SK-N-SH treated with all-trans-retinoic acid at 6 μM for 48 hours (cell line): ENCODE data around the gene GINS3.

ENCODE experiments used
- ATAC-seq: fragments of 200-7000 bp; cut with Tn5 transposase; 3 replicates; pipeline ENCODE4 v1.9.1; 2020; ENCODE audit warnings: mild to moderate bottlenecking, moderate library complexity
- ARNTL ChIP-seq: fragments of 450-650 bp; formaldehyde crosslinking; IDR thresholded peaks from 2 replicates; pipeline ENCODE4 v1.5.0; 2020; ENCODE audit warnings: low read depth, mild to moderate bottlenecking, moderate library complexity, borderline replicate concordance
- BACH2 ChIP-seq: fragments of 250-450 bp; sonication (Bioruptor Pico); IDR thresholded peaks from 2 replicates; pipeline ENCODE4 v1.9.0; 2021; ENCODE audit warnings: mild to moderate bottlenecking, borderline replicate concordance
- CSDC2 ChIP-seq: fragments of 250-450 bp; sonication (Bioruptor Pico); IDR thresholded peaks from 2 replicates; pipeline ENCODE4 v1.5.0; 2020; ENCODE audit warnings: mild to moderate bottlenecking, moderate library complexity
- ESRRG ChIP-seq: fragments of 250-450 bp; sonication (Bioruptor Pico); IDR thresholded peaks from 2 replicates; pipeline ENCODE4 v1.6.1; 2021; ENCODE audit warnings: mild to moderate bottlenecking
- GLIS3 ChIP-seq: fragments of 250-450 bp; sonication (Bioruptor Pico); IDR thresholded peaks from 2 replicates; pipeline ENCODE4 v1.5.0; 2020; ENCODE audit warnings: mild to moderate bottlenecking, moderate library complexity
- OSR1 ChIP-seq: fragments of 250-450 bp; sonication (Bioruptor Pico); IDR thresholded peaks from 2 replicates; pipeline ENCODE4 v1.8.0; 2022; ENCODE audit warnings: moderate library complexity, mild to moderate bottlenecking, inconsistent platforms
- PPARA ChIP-seq: fragments of 250-450 bp; sonication (Bioruptor Pico); IDR thresholded peaks from 2 replicates; pipeline ENCODE4 v1.5.0; 2020; ENCODE audit warnings: mild to moderate bottlenecking, borderline replicate concordance
- RARB ChIP-seq: fragments of 250-450 bp; sonication (Bioruptor Pico); IDR thresholded peaks from 2 replicates; pipeline ENCODE4 v1.8.0; 2021; ENCODE audit warnings: mild to moderate bottlenecking, moderate library complexity
- TCF4 ChIP-seq: fragments of 250-450 bp; sonication (Bioruptor Pico); IDR thresholded peaks from 2 replicates; pipeline ENCODE4 v1.8.0; 2021; ENCODE audit warnings: mild to moderate bottlenecking, moderate library complexity, borderline replicate concordance
- TOX ChIP-seq: fragments of 250-450 bp; sonication (Bioruptor Pico); IDR thresholded peaks from 2 replicates; pipeline ENCODE4 v1.8.0; 2021; ENCODE audit warnings: mild to moderate bottlenecking, moderate library complexity, borderline replicate concordance
- ZC3H10 ChIP-seq: fragments of 250-450 bp; sonication (Bioruptor Pico); IDR thresholded peaks from 2 replicates; pipeline ENCODE4 v1.5.1; 2021; ENCODE audit warnings: mild to moderate bottlenecking, moderate library complexity
- ZFP30 ChIP-seq: fragments of 450-650 bp; formaldehyde crosslinking; IDR thresholded peaks from 2 replicates; pipeline ENCODE4 v1.5.0; 2022; ENCODE audit warnings: mild to moderate bottlenecking, moderate library complexity
- ZNF70 ChIP-seq: fragments of 450-650 bp; formaldehyde crosslinking; IDR thresholded peaks from 2 replicates; pipeline ENCODE4 v1.5.0; 2020; ENCODE audit warnings: mild to moderate bottlenecking, moderate library complexity
- ZNF8 ChIP-seq: fragments of 450-650 bp; formaldehyde crosslinking; IDR thresholded peaks from 2 replicates; pipeline ENCODE4 v1.5.0; 2020; ENCODE audit warnings: mild to moderate bottlenecking, moderate library complexity
- TF ChIP-seq, protein P1 (sequence below): fragments of 250-450 bp; sonication (Bioruptor Pico); IDR thresholded peaks from 2 replicates; pipeline ENCODE4 v1.5.0; 2020; ENCODE audit warnings: mild to moderate bottlenecking, moderate library complexity
- TF ChIP-seq, protein P2 (sequence below): fragments of 250-450 bp; sonication (Bioruptor Pico); IDR thresholded peaks from 2 replicates; pipeline ENCODE4 v1.5.1; 2020; ENCODE audit warnings: low read depth, mild to moderate bottlenecking, moderate library complexity
- TF ChIP-seq, protein P3 (sequence below): fragments of 250-450 bp; sonication (Bioruptor Pico); IDR thresholded peaks from 2 replicates; pipeline ENCODE4 v1.5.1; 2021; ENCODE audit warnings: mild to moderate bottlenecking, moderate library complexity
- TF ChIP-seq, protein P4 (sequence below): fragments of 250-450 bp; sonication (Bioruptor Pico); IDR thresholded peaks from 2 replicates; pipeline ENCODE4 v1.8.0; 2020; ENCODE audit warnings: mild to moderate bottlenecking, moderate library complexity, borderline replicate concordance

GINS3 gene

DNA sequence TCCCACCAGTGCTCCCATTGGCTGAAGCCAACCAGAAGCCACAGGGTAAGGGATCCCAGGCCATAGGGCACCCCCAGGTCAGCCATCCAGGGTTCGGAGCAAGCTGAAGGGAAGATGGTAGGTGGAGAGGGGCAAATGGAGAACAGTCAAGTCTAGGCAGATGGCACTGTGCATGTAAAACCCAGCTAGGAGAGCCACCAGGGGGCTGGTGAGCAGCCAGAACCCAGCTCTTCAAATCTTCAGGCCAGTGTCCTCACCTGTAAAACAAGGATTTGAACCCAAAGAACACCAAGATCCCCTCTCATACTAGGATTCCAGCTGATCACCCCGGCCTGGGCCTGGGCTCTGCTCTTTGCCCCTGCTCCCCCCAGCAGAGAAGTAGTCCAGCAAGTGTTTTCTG, 43.5 kb downstream of the GINS3 start (continued):
- TF ChIP-seq, protein P1, sequence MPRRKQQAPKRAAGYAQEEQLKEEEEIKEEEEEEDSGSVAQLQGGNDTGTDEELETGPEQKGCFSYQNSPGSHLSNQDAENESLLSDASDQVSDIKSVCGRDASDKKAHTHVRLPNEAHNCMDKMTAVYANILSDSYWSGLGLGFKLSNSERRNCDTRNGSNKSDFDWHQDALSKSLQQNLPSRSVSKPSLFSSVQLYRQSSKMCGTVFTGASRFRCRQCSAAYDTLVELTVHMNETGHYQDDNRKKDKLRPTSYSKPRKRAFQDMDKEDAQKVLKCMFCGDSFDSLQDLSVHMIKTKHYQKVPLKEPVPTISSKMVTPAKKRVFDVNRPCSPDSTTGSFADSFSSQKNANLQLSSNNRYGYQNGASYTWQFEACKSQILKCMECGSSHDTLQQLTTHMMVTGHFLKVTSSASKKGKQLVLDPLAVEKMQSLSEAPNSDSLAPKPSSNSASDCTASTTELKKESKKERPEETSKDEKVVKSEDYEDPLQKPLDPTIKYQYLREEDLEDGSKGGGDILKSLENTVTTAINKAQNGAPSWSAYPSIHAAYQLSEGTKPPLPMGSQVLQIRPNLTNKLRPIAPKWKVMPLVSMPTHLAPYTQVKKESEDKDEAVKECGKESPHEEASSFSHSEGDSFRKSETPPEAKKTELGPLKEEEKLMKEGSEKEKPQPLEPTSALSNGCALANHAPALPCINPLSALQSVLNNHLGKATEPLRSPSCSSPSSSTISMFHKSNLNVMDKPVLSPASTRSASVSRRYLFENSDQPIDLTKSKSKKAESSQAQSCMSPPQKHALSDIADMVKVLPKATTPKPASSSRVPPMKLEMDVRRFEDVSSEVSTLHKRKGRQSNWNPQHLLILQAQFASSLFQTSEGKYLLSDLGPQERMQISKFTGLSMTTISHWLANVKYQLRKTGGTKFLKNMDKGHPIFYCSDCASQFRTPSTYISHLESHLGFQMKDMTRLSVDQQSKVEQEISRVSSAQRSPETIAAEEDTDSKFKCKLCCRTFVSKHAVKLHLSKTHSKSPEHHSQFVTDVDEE (CRISPR knock-in tag) = no peak

DNA sequence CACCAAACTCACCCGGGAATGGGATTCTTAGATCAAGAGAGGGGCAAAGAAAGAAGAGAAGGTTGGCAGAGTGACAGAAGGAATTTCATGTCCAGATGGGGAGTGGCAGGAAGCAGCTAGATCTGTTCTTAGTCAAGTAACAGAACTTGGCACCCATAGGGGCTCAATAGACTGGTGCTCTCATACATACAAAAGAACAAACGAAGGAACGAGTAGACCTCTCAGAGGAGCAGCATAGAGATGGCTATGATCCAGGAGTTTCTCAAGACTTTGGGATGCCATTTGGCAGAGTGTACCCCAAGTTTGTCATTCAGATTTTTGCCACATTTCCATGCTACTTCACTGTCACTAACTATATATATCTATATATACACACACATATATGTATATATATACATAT, 47.9 kb downstream of the GINS3 start:
- no peak for TF ChIP-seq ZNF8
- TF ChIP-seq TCF4 = no peak
- TF ChIP-seq, protein P2, sequence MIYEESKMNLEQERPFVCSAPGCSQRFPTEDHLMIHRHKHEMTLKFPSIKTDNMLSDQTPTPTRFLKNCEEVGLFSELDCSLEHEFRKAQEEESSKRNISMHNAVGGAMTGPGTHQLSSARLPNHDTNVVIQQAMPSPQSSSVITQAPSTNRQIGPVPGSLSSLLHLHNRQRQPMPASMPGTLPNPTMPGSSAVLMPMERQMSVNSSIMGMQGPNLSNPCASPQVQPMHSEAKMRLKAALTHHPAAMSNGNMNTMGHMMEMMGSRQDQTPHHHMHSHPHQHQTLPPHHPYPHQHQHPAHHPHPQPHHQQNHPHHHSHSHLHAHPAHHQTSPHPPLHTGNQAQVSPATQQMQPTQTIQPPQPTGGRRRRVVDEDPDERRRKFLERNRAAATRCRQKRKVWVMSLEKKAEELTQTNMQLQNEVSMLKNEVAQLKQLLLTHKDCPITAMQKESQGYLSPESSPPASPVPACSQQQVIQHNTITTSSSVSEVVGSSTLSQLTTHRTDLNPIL (CRISPR knock-in tag) = no peak
- no peak for TF ChIP-seq PPARA (CRISPR knock-in tag)
- TF ChIP-seq RARB (CRISPR knock-in tag) = no peak
- TF ChIP-seq TOX = no peak
- TF ChIP-seq, protein P3, sequence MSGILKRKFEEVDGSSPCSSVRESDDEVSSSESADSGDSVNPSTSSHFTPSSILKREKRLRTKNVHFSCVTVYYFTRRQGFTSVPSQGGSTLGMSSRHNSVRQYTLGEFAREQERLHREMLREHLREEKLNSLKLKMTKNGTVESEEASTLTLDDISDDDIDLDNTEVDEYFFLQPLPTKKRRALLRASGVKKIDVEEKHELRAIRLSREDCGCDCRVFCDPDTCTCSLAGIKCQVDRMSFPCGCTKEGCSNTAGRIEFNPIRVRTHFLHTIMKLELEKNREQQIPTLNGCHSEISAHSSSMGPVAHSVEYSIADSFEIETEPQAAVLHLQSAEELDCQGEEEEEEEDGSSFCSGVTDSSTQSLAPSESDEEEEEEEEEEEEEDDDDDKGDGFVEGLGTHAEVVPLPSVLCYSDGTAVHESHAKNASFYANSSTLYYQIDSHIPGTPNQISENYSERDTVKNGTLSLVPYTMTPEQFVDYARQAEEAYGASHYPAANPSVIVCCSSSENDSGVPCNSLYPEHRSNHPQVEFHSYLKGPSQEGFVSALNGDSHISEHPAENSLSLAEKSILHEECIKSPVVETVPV = no peak
- no peak for TF ChIP-seq ZC3H10 (CRISPR knock-in tag)
- TF ChIP-seq, protein P1 (CRISPR knock-in tag) = no peak
- TF ChIP-seq OSR1 (CRISPR knock-in tag) = no peak
- peak; percentile 83 for ATAC-seq

DNA sequence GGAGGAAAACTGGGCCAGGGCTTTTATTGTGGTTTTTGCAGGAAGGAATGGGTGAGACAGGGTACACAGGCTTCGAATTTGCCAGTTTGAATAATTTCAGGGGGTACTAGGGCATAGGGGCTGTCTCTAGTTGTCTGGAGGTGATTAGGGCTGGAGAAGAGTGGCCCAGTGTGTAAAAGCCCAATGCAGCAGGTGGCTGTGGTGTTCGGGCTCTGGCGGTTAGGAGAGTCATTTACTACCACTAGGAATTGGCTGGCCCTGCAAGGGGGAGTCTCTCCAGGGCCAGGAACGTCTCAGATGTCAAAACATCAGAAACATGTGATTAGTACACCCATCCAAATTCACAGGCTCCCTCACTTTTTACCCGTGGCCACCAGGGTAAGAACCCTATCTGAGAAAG, 50.3 kb downstream of the GINS3 start:
- TF ChIP-seq, protein P3 = no peak
- no peak for TF ChIP-seq ZNF8
- ATAC-seq = no peak

DNA sequence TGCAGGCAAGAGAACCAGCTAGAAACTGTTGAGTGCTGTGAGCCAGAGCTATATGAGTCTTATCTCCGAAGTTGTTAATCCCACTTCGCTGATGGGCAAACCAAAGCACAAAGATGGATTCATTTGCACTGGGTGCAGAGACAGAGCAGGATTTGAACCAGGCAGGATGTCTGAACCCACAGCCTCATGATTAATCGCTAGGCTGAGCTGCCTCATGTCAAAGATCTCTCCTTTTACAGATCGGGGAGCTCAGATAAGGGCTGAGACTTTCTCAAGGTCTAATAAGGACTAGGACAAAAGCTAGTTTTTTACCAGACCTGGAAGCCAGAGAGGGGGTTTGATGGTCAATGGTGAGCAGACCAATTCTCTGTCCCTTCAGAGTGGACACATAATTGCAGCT, 51.5 kb downstream of the GINS3 start:
- ATAC-seq = no peak
- no peak for TF ChIP-seq GLIS3 (CRISPR knock-in tag)
- TF ChIP-seq RARB (CRISPR knock-in tag) = no peak
- no peak for TF ChIP-seq CSDC2 (CRISPR knock-in tag)

DNA sequence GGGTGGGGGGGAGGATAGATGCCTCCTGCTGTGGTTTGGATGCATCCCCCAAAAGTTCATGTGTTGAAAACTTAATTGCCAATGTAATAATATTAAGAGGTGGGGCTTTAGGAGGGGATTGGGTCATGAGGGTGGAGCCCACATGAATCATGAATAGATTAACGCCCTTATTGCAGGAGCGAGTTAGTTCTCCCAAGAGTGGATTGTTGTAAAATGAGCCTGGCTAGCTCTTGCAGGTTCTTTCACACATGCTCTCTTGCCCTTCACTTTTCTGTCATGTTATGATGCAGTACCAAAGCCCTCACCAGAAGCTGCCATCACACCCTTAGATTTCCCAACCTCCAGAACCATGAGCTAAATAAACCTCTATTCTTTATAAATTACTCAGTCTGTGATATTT, 52.0 kb downstream of the GINS3 start:
- no peak for ATAC-seq
- TF ChIP-seq ZFP30 (CRISPR knock-in tag) = no peak
- no peak for TF ChIP-seq ESRRG (CRISPR knock-in tag)
- TF ChIP-seq ZNF70 (CRISPR knock-in tag) = no peak
- no peak for TF ChIP-seq CSDC2 (CRISPR knock-in tag)
- no peak for TF ChIP-seq ARNTL (CRISPR knock-in tag)
- TF ChIP-seq TOX = no peak
- no peak for TF ChIP-seq OSR1 (CRISPR knock-in tag)
- TF ChIP-seq, protein P1 (CRISPR knock-in tag) = no peak
- no peak for TF ChIP-seq BACH2 (CRISPR knock-in tag)
- TF ChIP-seq ZNF8 = no peak
- TF ChIP-seq, protein P4, sequence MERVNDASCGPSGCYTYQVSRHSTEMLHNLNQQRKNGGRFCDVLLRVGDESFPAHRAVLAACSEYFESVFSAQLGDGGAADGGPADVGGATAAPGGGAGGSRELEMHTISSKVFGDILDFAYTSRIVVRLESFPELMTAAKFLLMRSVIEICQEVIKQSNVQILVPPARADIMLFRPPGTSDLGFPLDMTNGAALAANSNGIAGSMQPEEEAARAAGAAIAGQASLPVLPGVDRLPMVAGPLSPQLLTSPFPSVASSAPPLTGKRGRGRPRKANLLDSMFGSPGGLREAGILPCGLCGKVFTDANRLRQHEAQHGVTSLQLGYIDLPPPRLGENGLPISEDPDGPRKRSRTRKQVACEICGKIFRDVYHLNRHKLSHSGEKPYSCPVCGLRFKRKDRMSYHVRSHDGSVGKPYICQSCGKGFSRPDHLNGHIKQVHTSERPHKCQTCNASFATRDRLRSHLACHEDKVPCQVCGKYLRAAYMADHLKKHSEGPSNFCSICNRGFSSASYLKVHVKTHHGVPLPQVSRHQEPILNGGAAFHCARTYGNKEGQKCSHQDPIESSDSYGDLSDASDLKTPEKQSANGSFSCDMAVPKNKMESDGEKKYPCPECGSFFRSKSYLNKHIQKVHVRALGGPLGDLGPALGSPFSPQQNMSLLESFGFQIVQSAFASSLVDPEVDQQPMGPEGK = no peak
